G401 (cell line): ENCODE data around the gene TMX2. TPM values are rescaled to one million over a fixed set of nuclear protein-coding genes. Genes with fewer than 3 reads are reported as not detected.
"Not testable (repeated sequence)": the region's sequence is repeated elsewhere in the genome, so short reads cannot be mapped to it uniquely, and the experiment has no call there.

ENCODE experiments used
- DNase-seq: peaks from one replicate; pipeline ENCODE4 v3.0.0-alpha.2; 2015; ENCODE audit warnings: low spot score
- in situ Hi-C: cut with HindIII; loops from 2 replicates; pipeline ENCODE4 v1.10.0; 2016; ENCODE audit warnings: low sequenced_read_pairs, mixed read lengths
- total RNA-seq: library from RNA; depleted of rRNA; stranded (reverse); fragments of >200 nt; shearing (Covaris generic); gene quantifications from 2 replicates; pipeline ENCODE4 v1.2.3, GENCODE V29; 2014

TMX2 gene
- total RNA-seq, 1 experiment from 2014 or later: 145 TPM

GRCh38 chr11:57711414-57712255 is 758 bp upstream of the TMX2 start, which contains the start of gene MED19:
Gene MED19, minus strand, starts transcription at chr11:57712215. Its CDS starts 36 bp downstream, at chr11:57712179.
- DNase-seq: peak; percentile 91
- in situ Hi-C loops: no loop called here

GRCh38 chr11:57713835-57714234 is 1.4 kb downstream of the TMX2 start:
- in situ Hi-C loops: no loop called here
- DNase-seq: no peak

- in situ Hi-C loops, DNase-seq: not testable (repeated sequence)
These were observed 4.3 kb downstream of the TMX2 start for GRCh38 chr11:57716726-57717125.

GRCh38 chr11:57727185-57727584 is 14.8 kb downstream of the TMX2 start:
- in situ Hi-C loops: no loop called here

GRCh38 chr11:57728829-57729228 is 16.4 kb downstream of the TMX2 start:
- in situ Hi-C loops: no loop called here
- DNase-seq: no peak

More at GRCh38 chr11:57727185-57727584, 14.8 kb downstream of the TMX2 start:
- DNase-seq: no peak

- DNase-seq: no peak
- in situ Hi-C loops: no loop called here
These were observed 17.1 kb downstream of the TMX2 start for GRCh38 chr11:57729479-57729878.

- in situ Hi-C loops: no loop called here
- DNase-seq: no peak
These were observed 20.3 kb downstream of the TMX2 start for GRCh38 chr11:57732661-57733060.

- no peak for DNase-seq
- in situ Hi-C loops: no loop called here
These were observed 23.4 kb downstream of the TMX2 start for GRCh38 chr11:57735619-57736298.

GRCh38 chr11:57741132-57742086 is 29.0 kb downstream of the TMX2 start, which contains the start of gene SELENOH:
Gene SELENOH, plus strand, starts transcription at chr11:57741491. Its CDS starts 105 bp downstream, at chr11:57741596.
- DNase-seq: peak; percentile 98
- in situ Hi-C loops: no loop called here

- no peak for DNase-seq
- in situ Hi-C loops: no loop called here
These were observed 29.7 kb downstream of the TMX2 start for GRCh38 chr11:57742087-57742452.

GRCh38 chr11:57744357-57744756 is 32.0 kb downstream of the TMX2 start:
- in situ Hi-C loops: no loop called here
- no peak for DNase-seq

GRCh38 chr11:57745206-57745605 is 32.8 kb downstream of the TMX2 start:
- in situ Hi-C loops: no loop called here
- no peak for DNase-seq

GRCh38 chr11:57746920-57747319 is 34.5 kb downstream of the TMX2 start:
- in situ Hi-C loops: no loop called here
- no peak for DNase-seq

GRCh38 chr11:57751176-57751575 is 38.8 kb downstream of the TMX2 start:
- in situ Hi-C loops: no loop called here

GRCh38 chr11:57751676-57752253 is 39.4 kb downstream of the TMX2 start, which contains the start of gene BTBD18:
Gene BTBD18, minus strand, starts transcription at chr11:57751819. Its CDS starts 631 bp downstream, at chr11:57751188.
- in situ Hi-C loops: no loop called here
- DNase-seq: peak; percentile 19

More at GRCh38 chr11:57751176-57751575, 38.8 kb downstream of the TMX2 start:
- no peak for DNase-seq

- no peak for DNase-seq
- in situ Hi-C loops: no loop called here
These were observed 40.6 kb downstream of the TMX2 start for GRCh38 chr11:57752954-57753353.

- in situ Hi-C loops: no loop called here
These were observed 45.8 kb downstream of the TMX2 start for GRCh38 chr11:57758174-57758573.

GRCh38 chr11:57761301-57762234 is 49.2 kb downstream of the TMX2 start, which contains the start of gene CTNND1:
Gene CTNND1, plus strand, starts transcription at chr11:57761802. Its CDS starts 29,677 bp downstream, at chr11:57791479.
- in situ Hi-C loops: no loop called here
- peak; percentile 98 for DNase-seq

More at GRCh38 chr11:57758174-57758573, 45.8 kb downstream of the TMX2 start:
- DNase-seq: no peak
